ENCODE measurements around the gene RTKN.
"Not testable (repeated sequence)": the region's sequence is repeated elsewhere in the genome, so short reads cannot be mapped to it uniquely, and the experiment has no call there.

Gene RTKN

GRCh38 chr2:74425523-74425922 lies 16.2 kb downstream of the RTKN start:
- peaks cover 33 to 35% of the 10 kb centered on the region in 2 donors for H3K4me1 ChIP-seq (ENCODE audit: control insufficient read depth in 1 of 2, insufficient read depth in 2 of 2, low read length in 2 of 2)
- no peak overlapping the region for H3K27ac ChIP-seq (ENCODE audit: low read depth, low read length)
- no peak overlapping the region for H3K9ac ChIP-seq (ENCODE audit: low read depth in 1 of 2, low read length in 2 of 2)
- no peaks in the 10 kb centered on the region for H3K27me3 ChIP-seq (ENCODE audit: control insufficient read depth in 1 of 2, insufficient read depth in 2 of 2, low read length in 2 of 2)
- no peaks in the 10 kb centered on the region for H3K9me3 ChIP-seq (ENCODE audit: control insufficient read depth in 1 of 2, low read length in 2 of 2)
- H3K4me3 ChIP-seq (ENCODE audit: low read depth in 1 of 2, low read length in 2 of 2), result no peak overlapping the region
- peaks cover 24 to 54% of the 10 kb centered on the region in 2 donors for H3K36me3 ChIP-seq (ENCODE audit: control insufficient read depth in 1 of 2, insufficient read depth in 2 of 2, low read length in 2 of 2)

GRCh38 chr2:74424995-74425406 lies 16.7 kb downstream of the RTKN start:
- Histone ChIP-seq H3K9me3 (ENCODE audit: control insufficient read depth in 1 of 2, low read length in 2 of 2) (no peaks in the 10 kb centered on the region), H3K4me1 (ENCODE audit: control insufficient read depth in 1 of 2, insufficient read depth in 2 of 2, low read length in 2 of 2) (peaks cover 30 to 31% of the 10 kb centered on the region in 2 donors), H3K9ac (ENCODE audit: low read depth in 1 of 2, low read length in 2 of 2) (no peak overlapping the region), H3K27me3 (ENCODE audit: control insufficient read depth in 1 of 2, insufficient read depth in 2 of 2, low read length in 2 of 2) (no peaks in the 10 kb centered on the region), H3K36me3 (ENCODE audit: control insufficient read depth in 1 of 2, insufficient read depth in 2 of 2, low read length in 2 of 2) (peaks cover 24 to 50% of the 10 kb centered on the region in 2 donors), H3K4me3 (ENCODE audit: low read depth in 1 of 2, low read length in 2 of 2) (no peak overlapping the region), H3K27ac (ENCODE audit: low read depth, low read length) (no peak overlapping the region)

DNA sequence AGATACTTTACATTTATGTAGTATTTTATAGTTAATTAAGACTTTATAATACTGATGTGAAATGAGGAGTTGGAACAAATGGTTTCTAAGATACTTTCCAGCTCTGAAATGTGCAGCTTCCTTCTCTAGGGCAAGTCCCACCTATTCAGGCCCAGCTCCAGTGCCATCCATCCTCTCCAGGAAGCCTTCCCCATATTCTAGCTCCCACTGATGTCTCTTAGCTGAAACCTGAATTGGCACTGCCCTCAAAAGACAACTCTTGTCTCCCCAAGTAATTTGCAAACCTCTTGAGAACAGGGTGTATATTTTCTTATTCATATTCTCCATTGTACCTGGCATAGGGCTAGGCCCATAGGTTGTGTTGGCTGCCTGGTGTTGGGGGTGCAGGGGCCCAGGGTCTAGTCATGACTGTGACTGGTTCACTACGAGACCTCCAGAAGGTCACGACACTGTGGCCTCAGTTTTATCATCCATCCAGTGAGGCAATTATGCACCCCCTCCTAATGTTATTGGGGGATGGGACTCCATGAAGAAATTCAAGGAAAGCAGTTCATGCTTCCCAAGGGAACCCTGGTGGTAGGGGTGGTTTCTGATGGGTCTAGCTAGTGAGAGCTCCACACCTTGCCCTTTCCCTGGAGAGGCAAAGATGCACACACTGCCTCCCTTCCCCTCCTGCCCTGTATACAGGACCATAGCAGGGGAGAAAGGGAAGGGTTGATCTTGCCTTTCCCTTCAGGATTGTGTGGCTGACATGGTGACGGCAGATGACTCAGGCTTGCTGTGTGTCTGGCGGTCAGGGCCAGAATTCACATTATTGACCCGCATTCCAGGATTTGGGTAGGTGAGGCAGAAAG lies 17.4 kb downstream of the RTKN start:
- H3K4me3 ChIP-seq (ENCODE audit: low read depth in 1 of 2, low read length in 2 of 2), result no peak overlapping the region
- no peaks in the 10 kb centered on the region for H3K27me3 ChIP-seq (ENCODE audit: control insufficient read depth in 1 of 2, insufficient read depth in 2 of 2, low read length in 2 of 2)
- H3K27ac ChIP-seq (ENCODE audit: low read depth, low read length), result no peak overlapping the region
- peaks cover 24 to 49% of the 10 kb centered on the region in 2 donors for H3K36me3 ChIP-seq (ENCODE audit: control insufficient read depth in 1 of 2, insufficient read depth in 2 of 2, low read length in 2 of 2)
- no peak overlapping the region for H3K9ac ChIP-seq (ENCODE audit: low read depth in 1 of 2, low read length in 2 of 2)
- peaks cover 24 to 25% of the 10 kb centered on the region in 2 donors for H3K4me1 ChIP-seq (ENCODE audit: control insufficient read depth in 1 of 2, insufficient read depth in 2 of 2, low read length in 2 of 2)
- no peaks in the 10 kb centered on the region for H3K9me3 ChIP-seq (ENCODE audit: control insufficient read depth in 1 of 2, low read length in 2 of 2)

DNA sequence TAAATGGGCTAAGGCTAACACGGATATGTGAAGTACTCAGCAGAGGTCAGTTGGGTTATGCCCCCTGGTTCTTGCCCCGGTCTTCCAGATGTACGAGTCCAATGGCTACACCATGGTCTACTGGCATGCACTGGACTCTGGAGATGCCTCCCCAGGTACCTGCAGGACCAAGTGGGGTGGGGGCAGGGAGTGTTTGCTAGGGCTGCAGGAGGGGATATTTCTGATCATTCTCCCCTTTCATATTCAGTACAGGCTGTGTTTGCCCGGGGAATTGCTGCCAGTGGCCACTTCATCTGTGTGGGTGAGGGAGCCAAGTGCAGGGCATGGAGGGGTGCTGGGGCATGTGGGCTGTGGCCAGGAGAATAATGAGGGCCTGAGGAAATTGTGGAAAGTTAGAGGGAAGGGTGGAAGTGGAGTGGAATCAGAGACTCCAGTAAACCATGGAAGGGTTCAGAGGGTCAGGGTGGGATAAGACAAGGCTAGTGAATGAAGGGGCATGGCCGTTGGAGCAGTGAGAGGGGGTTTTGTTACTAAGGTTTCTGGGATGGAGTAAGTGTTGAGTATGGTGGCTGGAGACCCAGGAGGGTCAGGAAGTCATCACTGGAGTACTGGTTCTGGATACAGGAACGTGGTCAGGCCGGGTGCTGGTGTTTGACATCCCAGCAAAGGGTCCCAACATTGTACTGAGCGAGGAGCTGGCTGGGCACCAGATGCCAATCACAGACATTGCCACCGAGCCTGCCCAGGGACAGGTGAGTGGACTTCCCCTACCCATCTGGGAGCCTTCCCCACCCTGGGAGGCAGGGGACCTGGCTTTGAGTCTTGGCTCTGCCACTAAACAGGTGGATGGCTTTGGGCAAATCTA lies 18.3 kb downstream of the RTKN start:
- H3K36me3 ChIP-seq (ENCODE audit: control insufficient read depth in 1 of 2, insufficient read depth in 2 of 2, low read length in 2 of 2), result peaks cover 18 to 41% of the 10 kb centered on the region in 2 donors
- H3K27me3 ChIP-seq (ENCODE audit: control insufficient read depth in 1 of 2, insufficient read depth in 2 of 2, low read length in 2 of 2), result no peaks in the 10 kb centered on the region
- no peak overlapping the region for H3K9ac ChIP-seq (ENCODE audit: low read depth in 1 of 2, low read length in 2 of 2)
- H3K9me3 ChIP-seq (ENCODE audit: control insufficient read depth in 1 of 2, low read length in 2 of 2), result no peaks in the 10 kb centered on the region
- no peak overlapping the region for H3K27ac ChIP-seq (ENCODE audit: low read depth, low read length)
- peaks cover 16% of the 10 kb centered on the region in 2 donors for H3K4me1 ChIP-seq (ENCODE audit: control insufficient read depth in 1 of 2, insufficient read depth in 2 of 2, low read length in 2 of 2)
- no peak overlapping the region for H3K4me3 ChIP-seq (ENCODE audit: low read depth in 1 of 2, low read length in 2 of 2)

DNA sequence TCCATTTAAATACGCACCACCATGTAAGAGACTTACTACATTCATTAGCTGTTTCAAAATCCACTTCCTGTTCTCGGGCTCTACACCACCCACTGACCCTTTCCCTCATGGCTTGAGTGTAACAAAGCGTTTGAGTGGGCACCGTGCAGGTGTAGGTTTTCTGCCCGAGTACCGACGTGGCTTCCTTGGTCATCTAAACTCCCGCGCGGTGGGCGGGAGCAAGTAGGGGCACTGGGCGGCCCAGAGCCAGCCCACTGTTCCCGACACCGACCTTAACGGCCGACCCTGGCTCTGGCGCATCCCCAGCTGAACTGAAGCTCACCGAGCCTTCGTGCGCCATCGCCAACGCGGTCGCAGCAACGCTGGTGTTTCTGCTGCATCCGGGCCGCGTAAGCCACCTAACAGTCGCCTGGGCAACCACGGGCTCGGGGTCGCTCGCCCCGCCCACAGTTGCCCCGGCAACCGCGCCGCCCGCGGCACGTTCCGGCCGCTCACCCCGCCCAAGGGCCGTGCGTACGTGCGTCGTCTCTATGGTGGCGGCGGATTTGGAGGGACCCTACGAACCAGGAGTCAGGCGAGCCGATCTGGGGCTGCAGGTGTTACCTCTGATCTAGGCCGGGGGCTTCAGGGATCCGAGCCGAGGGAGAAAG lies 20.4 kb downstream of the RTKN start, which contains the start of the genes C2orf81 and WDR54:
C2orf81 (minus strand) TSS at position 399 of the 650 bp plus-strand sequence; CDS start at position 340, 59 bp downstream.
WDR54 (plus strand) TSS at position 510 of the 650 bp plus-strand sequence. CDS start 424 bp downstream, outside the sequence.
- H3K27ac ChIP-seq (ENCODE audit: low read depth, low read length), result peak within 1 kb of the TSS; percentile 23
- H3K9ac ChIP-seq (ENCODE audit: low read depth in 1 of 2, low read length in 2 of 2), result peak within 1 kb of the TSS; percentile 49 to 73
- H3K9me3 ChIP-seq (ENCODE audit: control insufficient read depth in 1 of 2, low read length in 2 of 2), result no peaks in the 10 kb centered on the region
- H3K4me1 ChIP-seq (ENCODE audit: control insufficient read depth in 1 of 2, insufficient read depth in 2 of 2, low read length in 2 of 2), result peaks cover 16% of the 10 kb centered on the region in 2 donors
- H3K27me3 ChIP-seq (ENCODE audit: control insufficient read depth in 1 of 2, insufficient read depth in 2 of 2, low read length in 2 of 2), result no peaks in the 10 kb centered on the region
- peaks cover 10 to 20% of the 10 kb centered on the region in 2 donors for H3K36me3 ChIP-seq (ENCODE audit: control insufficient read depth in 1 of 2, insufficient read depth in 2 of 2, low read length in 2 of 2)
- peak within 1 kb of the TSS; percentile 81 to 86 for H3K4me3 ChIP-seq (ENCODE audit: low read depth in 1 of 2, low read length in 2 of 2)

- Histone ChIP-seq H3K9ac (ENCODE audit: low read depth in 1 of 2, low read length in 2 of 2) (peak overlapping the region in 1 of 2 donors; percentile 49), H3K36me3 (ENCODE audit: control insufficient read depth in 1 of 2, insufficient read depth in 2 of 2, low read length in 2 of 2) (peaks cover 9 to 12% of the 10 kb centered on the region in 2 donors), H3K4me3 (ENCODE audit: low read depth in 1 of 2, low read length in 2 of 2) (peak overlapping the region; percentile 81 to 86), H3K4me1 (ENCODE audit: control insufficient read depth in 1 of 2, insufficient read depth in 2 of 2, low read length in 2 of 2) (peaks cover 10 to 21% of the 10 kb centered on the region in 2 donors)
- not testable (repeated sequence) for H3K27me3 ChIP-seq (ENCODE audit: control insufficient read depth in 1 of 2, insufficient read depth in 2 of 2, low read length in 2 of 2); H3K9me3 ChIP-seq (ENCODE audit: control insufficient read depth in 1 of 2, low read length in 2 of 2); H3K27ac ChIP-seq (ENCODE audit: low read depth, low read length)
These were observed 21.2 kb downstream of the RTKN start for GRCh38 chr2:74420443-74421103.

DNA sequence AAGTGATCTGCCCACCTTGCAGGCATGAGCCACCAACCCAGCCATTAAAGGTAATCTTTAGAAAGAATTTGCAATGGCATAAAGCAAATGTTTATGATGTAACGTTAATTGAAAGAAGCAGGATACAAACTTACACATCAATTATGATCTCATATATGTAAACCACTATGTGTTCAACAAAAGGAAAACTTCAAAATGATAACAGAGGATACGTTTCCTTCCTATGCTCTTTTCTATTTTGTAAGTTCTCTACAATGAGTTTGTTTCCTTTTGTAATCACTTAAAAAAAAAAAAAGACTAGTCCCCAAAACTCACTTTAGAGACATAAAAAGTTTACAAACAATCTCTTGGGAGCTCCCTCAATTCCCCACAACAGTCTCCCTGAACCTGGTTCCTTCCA lies 21.7 kb downstream of the RTKN start:
- Histone ChIP-seq H3K27me3 (ENCODE audit: control insufficient read depth in 1 of 2, insufficient read depth in 2 of 2, low read length in 2 of 2) (no peaks in the 10 kb centered on the region), H3K9me3 (ENCODE audit: control insufficient read depth in 1 of 2, low read length in 2 of 2) (no peaks in the 10 kb centered on the region), H3K4me3 (ENCODE audit: low read depth in 1 of 2, low read length in 2 of 2) (no peak overlapping the region), H3K36me3 (ENCODE audit: control insufficient read depth in 1 of 2, insufficient read depth in 2 of 2, low read length in 2 of 2) (peaks cover 4 to 7% of the 10 kb centered on the region in 2 donors), H3K27ac (ENCODE audit: low read depth, low read length) (no peak overlapping the region), H3K9ac (ENCODE audit: low read depth in 1 of 2, low read length in 2 of 2) (no peak overlapping the region), H3K4me1 (ENCODE audit: control insufficient read depth in 1 of 2, insufficient read depth in 2 of 2, low read length in 2 of 2) (peaks cover 4 to 23% of the 10 kb centered on the region in 2 donors)

DNA sequence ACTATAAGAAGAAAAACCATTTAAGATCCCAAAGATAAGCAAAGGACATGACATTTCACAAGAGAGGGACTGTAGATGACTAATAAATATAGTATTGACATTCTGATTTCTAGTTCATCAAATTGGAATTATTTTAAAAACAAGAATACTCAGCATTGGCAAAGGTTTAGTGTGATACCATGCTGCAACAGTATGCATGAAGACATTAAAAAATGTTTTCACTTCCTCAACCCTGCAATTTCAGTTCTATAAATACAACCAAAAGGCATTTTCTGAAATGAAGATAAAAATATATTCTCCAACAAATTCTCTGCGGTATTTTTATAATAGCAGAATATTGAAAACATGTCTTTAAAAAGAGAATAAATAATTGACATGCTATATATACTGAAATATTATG lies 22.4 kb downstream of the RTKN start:
- Histone ChIP-seq H3K27me3 (ENCODE audit: control insufficient read depth in 1 of 2, insufficient read depth in 2 of 2, low read length in 2 of 2) (no peaks in the 10 kb centered on the region), H3K36me3 (ENCODE audit: control insufficient read depth in 1 of 2, insufficient read depth in 2 of 2, low read length in 2 of 2) (peaks cover 0 to under 1% of the 10 kb centered on the region in 2 donors), H3K27ac (ENCODE audit: low read depth, low read length) (no peak overlapping the region), H3K4me1 (ENCODE audit: control insufficient read depth in 1 of 2, insufficient read depth in 2 of 2, low read length in 2 of 2) (peaks cover 6 to 30% of the 10 kb centered on the region in 2 donors), H3K9ac (ENCODE audit: low read depth in 1 of 2, low read length in 2 of 2) (no peak overlapping the region), H3K9me3 (ENCODE audit: control insufficient read depth in 1 of 2, low read length in 2 of 2) (no peaks in the 10 kb centered on the region), H3K4me3 (ENCODE audit: low read depth in 1 of 2, low read length in 2 of 2) (no peak overlapping the region)

- no peak overlapping the region for H3K4me3 ChIP-seq (ENCODE audit: low read depth in 1 of 2, low read length in 2 of 2)
- no peaks in the 10 kb centered on the region for H3K9me3 ChIP-seq (ENCODE audit: control insufficient read depth in 1 of 2, low read length in 2 of 2)
- H3K9ac ChIP-seq (ENCODE audit: low read depth in 1 of 2, low read length in 2 of 2), result no peak overlapping the region
- peaks cover 17 to 40% of the 10 kb centered on the region in 2 donors for H3K4me1 ChIP-seq (ENCODE audit: control insufficient read depth in 1 of 2, insufficient read depth in 2 of 2, low read length in 2 of 2)
- H3K27ac ChIP-seq (ENCODE audit: low read depth, low read length), result no peak overlapping the region
- no peaks in the 10 kb centered on the region for H3K36me3 ChIP-seq (ENCODE audit: control insufficient read depth in 1 of 2, insufficient read depth in 2 of 2, low read length in 2 of 2)
- H3K27me3 ChIP-seq (ENCODE audit: control insufficient read depth in 1 of 2, insufficient read depth in 2 of 2, low read length in 2 of 2), result no peaks in the 10 kb centered on the region
These were observed 23.4 kb downstream of the RTKN start for GRCh38 chr2:74418312-74418711.

Data from duodenal mucosa (tissue), 2 donors.